ENCODE results near the gene CCDC178. TPM values are rescaled to one million over a fixed set of nuclear protein-coding genes. Genes with fewer than 3 reads are reported as not detected.

Gene CCDC178
- total and polyA plus RNA-seq, 12 donors, result 0.13 to 6.5 (median 0.87) TPM; not detected in 5

DNA sequence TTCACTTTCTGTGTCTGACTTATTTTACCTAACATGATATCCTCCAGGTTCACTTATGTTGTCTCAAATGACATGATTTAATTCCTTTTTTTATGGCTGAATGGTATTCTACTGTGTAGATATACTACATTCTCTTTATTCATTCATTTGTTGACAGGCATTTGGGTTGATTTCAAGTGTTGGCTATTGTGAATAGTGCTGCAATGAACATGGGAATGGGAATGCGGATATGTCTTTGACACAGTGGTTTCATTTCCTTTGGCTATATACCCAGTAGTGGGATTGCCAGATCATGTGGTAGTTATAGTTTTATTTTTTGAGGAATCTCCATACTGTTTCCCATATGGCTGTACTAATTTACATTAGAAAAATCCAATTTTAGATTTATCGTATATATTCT is 472.3 kb downstream of the CCDC178 start:
- no peak for DNase-seq
- H3K36me3 ChIP-seq (replicated peaks in 1 of 2), result no peaks in the 10 kb centered on the region
- intact Hi-C loops (cut with DNase I), result no loop called here
- WGBS, 4 donors, result 89 to 96% (median 91%) methylated on average over 2 of the region's 2 CpGs
- no peak for TF ChIP-seq POLR2A (IDR thresholded peaks at IDR 0.05)
- TF ChIP-seq, protein P1, sequence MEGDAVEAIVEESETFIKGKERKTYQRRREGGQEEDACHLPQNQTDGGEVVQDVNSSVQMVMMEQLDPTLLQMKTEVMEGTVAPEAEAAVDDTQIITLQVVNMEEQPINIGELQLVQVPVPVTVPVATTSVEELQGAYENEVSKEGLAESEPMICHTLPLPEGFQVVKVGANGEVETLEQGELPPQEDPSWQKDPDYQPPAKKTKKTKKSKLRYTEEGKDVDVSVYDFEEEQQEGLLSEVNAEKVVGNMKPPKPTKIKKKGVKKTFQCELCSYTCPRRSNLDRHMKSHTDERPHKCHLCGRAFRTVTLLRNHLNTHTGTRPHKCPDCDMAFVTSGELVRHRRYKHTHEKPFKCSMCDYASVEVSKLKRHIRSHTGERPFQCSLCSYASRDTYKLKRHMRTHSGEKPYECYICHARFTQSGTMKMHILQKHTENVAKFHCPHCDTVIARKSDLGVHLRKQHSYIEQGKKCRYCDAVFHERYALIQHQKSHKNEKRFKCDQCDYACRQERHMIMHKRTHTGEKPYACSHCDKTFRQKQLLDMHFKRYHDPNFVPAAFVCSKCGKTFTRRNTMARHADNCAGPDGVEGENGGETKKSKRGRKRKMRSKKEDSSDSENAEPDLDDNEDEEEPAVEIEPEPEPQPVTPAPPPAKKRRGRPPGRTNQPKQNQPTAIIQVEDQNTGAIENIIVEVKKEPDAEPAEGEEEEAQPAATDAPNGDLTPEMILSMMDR (IDR thresholded peaks at IDR 0.05), result no peak
- no peaks in the 10 kb centered on the region for H3K27me3 ChIP-seq
- no peaks in the 10 kb centered on the region for H3K9me3 ChIP-seq (replicated peaks in 1 of 3)
- no peak overlapping the region for H3K4me3 ChIP-seq
- H3K27ac ChIP-seq, result no peak overlapping the region
- H3K4me1 ChIP-seq (replicated peaks in 1 of 2), result no peaks in the 10 kb centered on the region

DNA sequence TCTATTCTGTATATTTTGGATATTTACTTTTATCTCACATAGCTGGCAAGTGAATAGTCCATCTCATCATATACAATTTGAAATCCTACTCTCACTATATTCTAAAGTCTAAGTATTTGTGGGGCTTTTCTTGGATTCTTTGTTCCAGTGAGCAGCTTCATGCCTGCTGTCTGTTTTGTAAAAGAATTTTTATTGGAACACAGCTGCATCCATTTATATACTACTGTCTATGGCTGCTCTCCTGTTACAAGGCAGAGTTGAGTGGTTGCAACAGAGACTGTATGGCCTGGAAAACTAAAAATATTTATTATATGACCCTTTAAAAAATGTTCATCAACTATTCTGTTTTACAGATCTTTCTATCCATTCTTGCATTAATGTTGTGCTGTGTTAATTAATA is 474.4 kb downstream of the CCDC178 start:
- no peaks in the 10 kb centered on the region for H3K27me3 ChIP-seq
- no peak for TF ChIP-seq POLR2A (IDR thresholded peaks at IDR 0.05)
- TF ChIP-seq, protein P1 (IDR thresholded peaks at IDR 0.05), result no peak
- H3K27ac ChIP-seq, result no peak overlapping the region
- H3K4me3 ChIP-seq, result no peak overlapping the region
- DNase-seq, result no peak
- intact Hi-C loops (cut with DNase I), result no loop called here
- H3K36me3 ChIP-seq (replicated peaks in 1 of 2), result no peaks in the 10 kb centered on the region
- no peaks in the 10 kb centered on the region for H3K4me1 ChIP-seq (replicated peaks in 1 of 2)
- no peaks in the 10 kb centered on the region for H3K9me3 ChIP-seq (replicated peaks in 1 of 3)

DNA sequence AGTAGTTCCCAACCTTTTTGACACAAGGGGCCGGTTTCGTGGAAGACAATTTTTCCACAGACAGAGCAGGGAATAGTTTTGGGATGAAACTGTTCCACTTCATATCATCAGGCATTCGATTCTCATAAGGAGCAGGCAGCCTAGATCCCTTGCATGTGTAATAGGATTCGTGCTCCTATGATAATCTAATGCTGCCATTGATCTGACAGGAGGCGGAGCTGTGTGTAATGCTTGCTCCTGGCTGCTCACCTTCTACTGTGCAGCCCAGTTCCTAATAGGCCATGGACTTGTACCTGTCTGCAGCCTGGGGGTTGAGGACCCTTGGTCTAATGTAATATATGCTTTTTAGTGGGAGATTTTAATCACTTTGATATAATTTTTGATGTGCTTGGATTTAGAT is 479.0 kb downstream of the CCDC178 start:
- TF ChIP-seq, protein P1 (IDR thresholded peaks at IDR 0.05), result no peak
- no peak for TF ChIP-seq POLR2A (IDR thresholded peaks at IDR 0.05)
- no peaks in the 10 kb centered on the region for H3K27me3 ChIP-seq
- no peaks in the 10 kb centered on the region for H3K36me3 ChIP-seq (replicated peaks in 1 of 2)
- intact Hi-C loops (cut with DNase I), result no loop called here
- no peak for DNase-seq
- WGBS, 4 donors, result 77 to 84% (median 81%) methylated on average over 5 of the region's 5 CpGs
- no peaks in the 10 kb centered on the region for H3K9me3 ChIP-seq (replicated peaks in 1 of 3)
- no peak overlapping the region for H3K4me3 ChIP-seq
- no peaks in the 10 kb centered on the region for H3K4me1 ChIP-seq (replicated peaks in 1 of 2)
- no peak overlapping the region for H3K27ac ChIP-seq

DNA sequence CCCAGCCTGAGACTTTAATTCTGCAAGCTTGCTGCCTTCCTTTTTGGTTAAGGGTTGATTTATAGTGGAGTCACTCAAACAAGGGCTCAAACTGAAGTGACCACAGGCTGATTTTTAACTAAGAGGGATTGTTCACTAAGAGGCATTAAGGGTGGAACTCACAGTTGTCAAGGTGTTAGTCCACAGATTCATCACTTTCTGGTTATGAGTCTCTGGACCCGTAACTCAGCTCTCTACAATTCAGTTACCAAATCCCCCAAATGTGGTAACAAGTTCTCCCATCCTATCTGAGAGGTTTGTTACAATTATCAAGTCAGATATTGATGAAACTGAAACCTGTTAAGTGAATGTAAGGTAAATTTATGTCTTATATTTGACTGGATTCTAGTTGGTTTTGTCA is 481.8 kb downstream of the CCDC178 start:
- no peaks in the 10 kb centered on the region for H3K36me3 ChIP-seq (replicated peaks in 1 of 2)
- no peak for TF ChIP-seq POLR2A (IDR thresholded peaks at IDR 0.05)
- TF ChIP-seq, protein P1 (IDR thresholded peaks at IDR 0.05), result no peak
- no peaks in the 10 kb centered on the region for H3K9me3 ChIP-seq (replicated peaks in 1 of 3)
- DNase-seq, result no peak
- H3K27me3 ChIP-seq, result no peaks in the 10 kb centered on the region
- no peaks in the 10 kb centered on the region for H3K4me1 ChIP-seq (replicated peaks in 1 of 2)
- no peak overlapping the region for H3K27ac ChIP-seq
- intact Hi-C loops (cut with DNase I), result no loop called here
- no peak overlapping the region for H3K4me3 ChIP-seq
- 82 to 91% (median 88%) methylated on average over 1 of the region's 1 CpG for WGBS, 4 donors

Data from adrenal gland (tissue), 12 donors.